ENCODE data around the gene ALOXE3.

ALOXE3 gene

GRCh38 chr17:8122924-8123694, 4.8 kb upstream of the ALOXE3 start:
- peak; percentile 36 for DNase-seq (ENCODE audit: low read depth)
- TF ChIP-seq MYC (IDR thresholded peaks at IDR 0.05; ENCODE audit: low read depth, low read length) (no peak), MAX (IDR thresholded peaks at IDR 0.05; ENCODE audit: low read depth, low read length) (peak; percentile 61)
- no peak overlapping the region for H3K4me3 ChIP-seq (ENCODE audit: low read depth, low read length)

- peak; percentile 28 for DNase-seq (ENCODE audit: low read depth)
- H3K4me3 ChIP-seq (ENCODE audit: low read depth, low read length) = peak overlapping the region; percentile 16
- no peak for TF ChIP-seq MAX (IDR thresholded peaks at IDR 0.05; ENCODE audit: low read depth, low read length)
Measured at GRCh38 chr17:8122422-8122923, 4.2 kb upstream of the ALOXE3 start.

- TF ChIP-seq MYC (IDR thresholded peaks at IDR 0.05; ENCODE audit: low read depth, low read length) (0 out of 2 replicates have a peak, but pooled peaks have one; percentile 30), CTCF (IDR thresholded peaks at IDR 0.05; ENCODE audit: low read depth, low read length) (peak; percentile 36), MAX (IDR thresholded peaks at IDR 0.05; ENCODE audit: low read depth, low read length) (peak; percentile 5; the same call in 1 of the 2 replicates), POLR2A (IDR thresholded peaks at IDR 0.05; ENCODE audit: extremely low read depth, insufficient read length) (no peak)
- H3K4me3 ChIP-seq (ENCODE audit: low read depth, low read length) = peak overlapping the region; percentile 16
- DNase-seq (ENCODE audit: low read depth) = peak; percentile 83
Measured at GRCh38 chr17:8121681-8122421, 3.5 kb upstream of the ALOXE3 start.

GRCh38 chr17:8121407-8121680, 3.0 kb upstream of the ALOXE3 start:
- no peak for TF ChIP-seq POLR2A (IDR thresholded peaks at IDR 0.05; ENCODE audit: extremely low read depth, insufficient read length)
- no peak for TF ChIP-seq MYC (IDR thresholded peaks at IDR 0.05; ENCODE audit: low read depth, low read length)
- TF ChIP-seq MAX (IDR thresholded peaks at IDR 0.05; ENCODE audit: low read depth, low read length) = no peak
- no peak for TF ChIP-seq CTCF (IDR thresholded peaks at IDR 0.05; ENCODE audit: low read depth, low read length)
- no peak for DNase-seq (ENCODE audit: low read depth)

GRCh38 chr17:8120520-8121406, 2.4 kb upstream of the ALOXE3 start:
- peak overlapping the region; percentile 62 for H3K4me3 ChIP-seq (ENCODE audit: low read depth, low read length)
- TF ChIP-seq CTCF (IDR thresholded peaks at IDR 0.05; ENCODE audit: low read depth, low read length) = peak; percentile 14
- peak; percentile 55 for TF ChIP-seq MAX (IDR thresholded peaks at IDR 0.05; ENCODE audit: low read depth, low read length)
- TF ChIP-seq MYC (IDR thresholded peaks at IDR 0.05; ENCODE audit: low read depth, low read length) = peak; percentile 51; the same call in 1 of the 2 replicates
- no peak for TF ChIP-seq POLR2A (IDR thresholded peaks at IDR 0.05; ENCODE audit: extremely low read depth, insufficient read length)
- DNase-seq (ENCODE audit: low read depth) = peak; percentile 76

More at GRCh38 chr17:8121407-8121680, 3.0 kb upstream of the ALOXE3 start:
- peak overlapping the region; percentile 62 for H3K4me3 ChIP-seq (ENCODE audit: low read depth, low read length)
